K562 (cell line): ENCODE measurements around the gene ERGIC1. TPM values are rescaled to one million over a fixed set of nuclear protein-coding genes. Genes with fewer than 3 reads are reported as not detected.
A peak's percentile ranks its signal among the peaks of the same experiment; 100 is the strongest.

ENCODE experiments used
- ATAC-seq: fragments of 200-7000 bp; cut with Tn5 transposase; 3 replicates; pipeline ENCODE4 v1.9.1; 2020; ENCODE audit warnings: moderate library complexity
- BruUV-seq: library from RNA; stranded (reverse); fragments of 400-500 nt; replicated peaks from 2 replicates; lab custom pipeline; 2021; lab: Mats Ljungman, UMichigan
- CTCF ChIA-PET: fragments of 300-600 bp; formaldehyde crosslinking; extraction: SDS; loops from one replicate; lab custom pipeline; 2021; ENCODE audit warnings: low intra/inter-chr PET ratio; lab: Yijun Ruan, JAX
- POLR2A ChIA-PET: fragments of 300-600, 350-650 bp; sonication (Branson Sonifier 250); formaldehyde crosslinking; extraction: SDS; loops from one replicate; lab custom pipeline; 2021; ENCODE audit warnings: antibody characterized with exemption, inconsistent platforms; lab: Yijun Ruan, JAX
- DNase-seq, 4 experiments: peaks; one replicate each; pipeline versions ENCODE4 v3.0.0 to v3.0.0-alpha.2; 2011 to 2018; ENCODE audit warnings: low spot score in 3 of 4, mixed read lengths in 3 of 4; ENCODE audit errors: extremely low read depth in 1 of 4
- FAIRE-seq: peaks from 2 replicates; lab custom pipeline; 2011; peaks lifted over from hg19 to GRCh38; lab: Jason Lieb, UNC
- H2AFZ ChIP-seq: 2 replicates; pipeline ENCODE4 v1.6.0; 2011; ENCODE audit warnings: low read depth, low read length, control low read depth, inconsistent platforms
- H3K27ac ChIP-seq: fragments of 200-600 bp; 3 replicates; pipeline ENCODE4 v1.8.0; 2011; ENCODE audit warnings: low read depth, mild to moderate bottlenecking, control low read depth, inconsistent platforms, low read length, moderate library complexity, mixed read lengths; ENCODE audit errors: extremely low read depth
- H3K27me3 ChIP-seq, 2 experiments: fragments of 300-600 bp in 1 of 2; 2 replicates in 1 of 2; 3 replicates in 1 of 2; pipeline versions ENCODE4 v1.6.0 to v1.8.0; 2011; ENCODE audit warnings: inconsistent platforms in 2 of 2, low read length in 2 of 2, mild to moderate bottlenecking in 1 of 2, mixed read lengths in 1 of 2, moderate library complexity in 1 of 2; ENCODE audit not compliant: control insufficient read depth in 2 of 2, insufficient read depth in 2 of 2
- H3K36me3 ChIP-seq: fragments of 300-600 bp; 3 replicates; pipeline ENCODE4 v1.8.0; 2011; ENCODE audit warnings: mild to moderate bottlenecking, low read length, inconsistent platforms; ENCODE audit not compliant: control insufficient read depth, insufficient read depth
- H3K4me1 ChIP-seq, 2 experiments: fragments of 200-600 bp in 1 of 2; replicated peaks in 1 of 2; 2 replicates in 1 of 2; 3 replicates in 1 of 2; pipeline versions ENCODE4 v1.5.1 to v1.8.0; 2011; ENCODE audit warnings: inconsistent platforms in 2 of 2, low read length in 2 of 2, mild to moderate bottlenecking in 1 of 2, mixed read lengths in 1 of 2, moderate library complexity in 1 of 2; ENCODE audit not compliant: control insufficient read depth in 2 of 2, insufficient read depth in 2 of 2
- H3K4me2 ChIP-seq: 2 replicates; pipeline ENCODE4 v1.6.1; 2011; ENCODE audit warnings: low read length, control low read depth, inconsistent platforms, mixed read lengths; ENCODE audit not compliant: insufficient read depth
- H3K4me3 ChIP-seq: fragments of 200-600 bp; sonication (generic), shearing (Covaris generic); 2 replicates; pipeline ENCODE4 v1.5.1; 2016; ENCODE audit warnings: control low read depth, inconsistent platforms
- H3K79me2 ChIP-seq: fragments of 200-600 bp; 3 replicates; pipeline ENCODE4 v1.8.0; 2011; ENCODE audit warnings: low read length, inconsistent platforms; ENCODE audit not compliant: control insufficient read depth, insufficient read depth
- H3K9ac ChIP-seq, 2 experiments: 2 replicates each; pipeline versions ENCODE4 v1.6.0 to v1.6.1; 2011; ENCODE audit warnings: low read depth in 2 of 2, low read length in 2 of 2, control low read depth in 1 of 2, inconsistent platforms in 1 of 2, mild to moderate bottlenecking in 1 of 2, mixed read lengths in 1 of 2; ENCODE audit not compliant: insufficient read depth in 1 of 2
- H3K9me1 ChIP-seq: one replicate; pipeline ENCODE4 v1.6.0; 2011; ENCODE audit warnings: inconsistent platforms, mild to moderate bottlenecking, low read length, moderate library complexity; ENCODE audit not compliant: control insufficient read depth, insufficient read depth
- H3K9me3 ChIP-seq: replicated peaks from 2 replicates; pipeline ENCODE4 v1.5.1; 2011; ENCODE audit warnings: low read depth, low read length, inconsistent platforms; ENCODE audit not compliant: control insufficient read depth, insufficient read depth
- H4K20me1 ChIP-seq: replicated peaks from 2 replicates; pipeline ENCODE4 v1.6.1; 2011; ENCODE audit warnings: low read length, inconsistent platforms, mixed read lengths; ENCODE audit not compliant: control insufficient read depth, insufficient read depth
- ERF ChIP-seq: fragments of 450-650 bp; formaldehyde crosslinking; IDR thresholded peaks from 2 replicates; pipeline ENCODE4 v1.4.0; 2020; ENCODE audit warnings: mild to moderate bottlenecking, mixed read lengths
- GATA2 ChIP-seq: sonication (generic); formaldehyde crosslinking; IDR thresholded peaks from 2 replicates; pipeline ENCODE4 v1.4.0; 2020; ENCODE audit warnings: mild to moderate bottlenecking, missing genetic modification reagents
- HDAC1 ChIP-seq, 2 experiments: fragments of 450-650 bp; IDR thresholded peaks; 2 replicates each; pipeline ENCODE4 v1.6.1; 2016 to 2017; ENCODE audit warnings: inconsistent platforms in 1 of 2, mild to moderate bottlenecking in 1 of 2, moderate library complexity in 1 of 2
- HOXB6 ChIP-seq: fragments of 250-450 bp; sonication (Bioruptor Pico); IDR thresholded peaks from 2 replicates; pipeline ENCODE4 v1.5.1; 2022; ENCODE audit warnings: mild to moderate bottlenecking, borderline replicate concordance
- LARP7 ChIP-seq: fragments of 450-650 bp; IDR thresholded peaks from 2 replicates; pipeline ENCODE4 v1.6.1; 2016
- LCOR ChIP-seq: sonication (generic); formaldehyde crosslinking; IDR thresholded peaks from 2 replicates; pipeline ENCODE4 v1.8.0; 2022; ENCODE audit warnings: mild to moderate bottlenecking, missing genetic modification reagents
- MAFF ChIP-seq: IDR thresholded peaks from 2 replicates; pipeline ENCODE4 v1.6.1; 2012; ENCODE audit warnings: low read length, improper control_type of control experiment
- NFIC ChIP-seq: fragments of 450-650 bp; IDR thresholded peaks from 2 replicates; pipeline ENCODE4 v1.6.1; 2017; ENCODE audit warnings: mild to moderate bottlenecking, inconsistent platforms
- NONO ChIP-seq, 2 experiments: fragments of 200-400 bp in 1 of 2; fragments of 450-650 bp in 1 of 2; formaldehyde crosslinking in 1 of 2; IDR thresholded peaks; 2 replicates each; pipeline ENCODE4 v1.6.1; 2017; ENCODE audit warnings: low read depth in 2 of 2, mild to moderate bottlenecking in 2 of 2, moderate library complexity in 2 of 2, low read length in 1 of 2
- NR1H2 ChIP-seq: sonication (generic); formaldehyde crosslinking; IDR thresholded peaks from 2 replicates; pipeline ENCODE4 v1.4.0; 2020; ENCODE audit warnings: mild to moderate bottlenecking, missing genetic modification reagents
- POLR2H ChIP-seq: IDR thresholded peaks from 2 replicates; pipeline ENCODE4 v1.6.1; 2016; ENCODE audit warnings: missing genetic modification characterization, low read depth, mild to moderate bottlenecking, control low read depth, missing compliant biosample characterization, moderate library complexity
- SLC30A9 ChIP-seq: fragments of 250-450 bp; sonication (Bioruptor Pico); IDR thresholded peaks from 2 replicates; pipeline ENCODE4 v1.8.0; 2022; ENCODE audit warnings: mild to moderate bottlenecking, moderate library complexity
- SMAD3 ChIP-seq: fragments of 450-650 bp; formaldehyde crosslinking; conservative IDR thresholded peaks from 2 replicates; pipeline ENCODE4 v1.4.0; 2020; ENCODE audit warnings: mild to moderate bottlenecking
- TSHZ1 ChIP-seq: fragments of 250-450 bp; sonication (Bioruptor Pico); IDR thresholded peaks from 2 replicates; pipeline ENCODE4 v1.4.0; 2020; ENCODE audit warnings: mild to moderate bottlenecking, moderate library complexity
- ZEB2 ChIP-seq: fragments of 450-650 bp; IDR thresholded peaks from 2 replicates; pipeline ENCODE4 v1.6.1; 2016
- ZNF311 ChIP-seq: fragments of 250-450 bp; sonication (Bioruptor Pico); IDR thresholded peaks from 2 replicates; pipeline ENCODE4 v1.4.0; 2020; ENCODE audit warnings: mild to moderate bottlenecking, moderate library complexity
- ZNF384 ChIP-seq: IDR thresholded peaks from 2 replicates; pipeline ENCODE4 v1.6.1; 2012; ENCODE audit warnings: low read depth, low read length, improper control_type of control experiment
- ZNF512 ChIP-seq: IDR thresholded peaks from 2 replicates; pipeline ENCODE4 v1.6.1; 2016; ENCODE audit warnings: missing genetic modification characterization, missing compliant biosample characterization
- ZNF79 ChIP-seq: fragments of 250-450 bp; sonication (Bioruptor Pico); IDR thresholded peaks from 2 replicates; pipeline ENCODE4 v1.4.0; 2020; ENCODE audit warnings: low read depth, mild to moderate bottlenecking, moderate library complexity
- WGBS: fragments of 100-300 bp; shearing (Covaris generic); methylation state at CpG from one replicate; pipeline ENCODE4 v1.1.6; 2016; ENCODE audit warnings: low coverage, mixed read lengths; ENCODE audit not compliant: insufficient coverage; ENCODE audit errors: missing lambda C conversion rate; 5-methylcytosine and 5-hydroxymethylcytosine counted together
- in situ Hi-C: fragments of 300-500 bp; cut with MboI; formaldehyde crosslinking; loops from 4 replicates; pipeline ENCODE4 v1.15.0; 2018; ENCODE audit warnings: inconsistent platforms, mixed read lengths
- intact Hi-C: fragments of 100-400 bp; cut with micrococcal nuclease; formaldehyde crosslinking; loops from 2 replicates; pipeline ENCODE4 v1.14.2; 2022
- polyA plus RNA-seq, 8 experiments: library from polyadenylated mRNA; depleted of rRNA in 4 of 8; stranded (reverse) in 5 of 8; unstranded in 3 of 8; fragments of >200 nt; fragmentation: Nextera tagmentation in 2 of 8; fragmentation: Illumina TruSeq in 1 of 8; extraction: Ambion mirVana in 2 of 8; extraction: Trizol in 1 of 8; gene quantifications; 2 replicates each; pipeline versions ENCODE4 v1.2.1 to v1.2.3, GENCODE V29; 2011 to 2014; ENCODE audit warnings: inconsistent platforms in 1 of 8, missing spikeins in 1 of 8
- total RNA-seq, 7 experiments: library from RNA; depleted of rRNA in 6 of 7; stranded (reverse); fragments of >200 nt in 6 of 7; fragmentation: Illumina TruSeq in 2 of 7; extraction: Trizol in 2 of 7; gene quantifications; 2 replicates each; pipeline versions ENCODE4 v1.2.1 to v1.2.3, GENCODE V29; 2011 to 2021; ENCODE audit warnings: low replicate concordance in 1 of 7

ERGIC1 gene
- total and polyA plus RNA-seq, 9 of the 15 experiments (the other 6 are each of a cell fraction or from before 2014, with no cell fraction given) = 5.5 to 68.4 (median 36.4) TPM

GRCh38 chr5:172805018-172805683 is 28.9 kb upstream of the ERGIC1 start:
- intact Hi-C loops (no loop called here), in situ Hi-C loops (no loop called here)
- no peak for ATAC-seq
- Histone ChIP-seq H3K9me3 (no peaks in the 10 kb centered on the region; the same call in 1 of the 2 replicates), H3K27ac (peak overlapping the region; percentile 67; the same call in 1 of the 3 replicates), H3K9ac (peak overlapping the region; percentile 53 to 57; a peak in 2 of 4 replicates), H3K4me3 (no peak overlapping the region), H4K20me1 (no peaks in the 10 kb centered on the region), H3K79me2 (peaks cover 6% of the 10 kb centered on the region; the same call in 1 of the 3 replicates), H2AFZ (peak overlapping the region; percentile 69; the same call in 1 of the 2 replicates), H3K36me3 (no peaks in the 10 kb centered on the region; the same call in 2 of the 3 replicates), H3K4me2 (peak overlapping the region; percentile 68), H3K4me1 (peaks cover 59 to 62% of the 10 kb centered on the region in 2 experiments; a peak in 4 of 5 replicates), H3K27me3 (no peaks in the 10 kb centered on the region), H3K9me1 (no peaks in the 10 kb centered on the region)
- DNase-seq = no peak
- ChIA-PET CTCF (no interaction called here), POLR2A (interaction anchor here (0.6 to 2.4 kb wide), 6 partner anchors 19 to 90 kb away, joined by 3 to 11 read pairs (median 3); partner anchors contain the start of gene DUSP1)
- WGBS = 34% methylated on average over 3 of the region's 3 CpGs
- FAIRE-seq = no peak
- BruUV-seq = no TSS peak
- TF ChIP-seq ZNF384 (no peak), ZNF311 (CRISPR knock-in tag) (no peak), TSHZ1 (CRISPR knock-in tag) (no peak), HDAC1 (IDR thresholded peaks at IDR 0.05) (0 out of 4 replicates have a peak, but pooled peaks of 1 of the 2 experiments have one; percentile 23), NR1H2 (CRISPR knock-in tag) (no peak), ERF (CRISPR knock-in tag) (no peak), POLR2H (tag) (no peak), SLC30A9 (CRISPR knock-in tag) (no peak), LARP7 (0 out of 2 replicates have a peak, but pooled peaks have one; percentile 21), GATA2 (CRISPR knock-in tag) (peak; percentile 32; the same call in 1 of the 2 replicates), LCOR (CRISPR knock-in tag) (no peak), MAFF (no peak), NFIC (no peak), HOXB6 (no peak), ZEB2 (no peak), ZNF79 (CRISPR knock-in tag) (no peak), SMAD3 (no peak), NONO (IDR thresholded peaks at IDR 0.05; ENCODE audit: low read depth in 2 of 2, low read length in 1 of 2) (no peak), ZNF512 (tag) (peak; percentile 89)
